ENCODE results near the gene NOSTRIN.

GRCh38 chr2:168814046-168814445, 11.6 kb downstream of the NOSTRIN start:
- TF ChIP-seq CTCF (conservative IDR thresholded peaks at IDR 0.05) (no peak), EZH2 (IDR thresholded peaks at IDR 0.05; ENCODE audit: low read depth) (no peak)
